Endothelial cell (in vitro differentiated cells): ENCODE results near the gene SLC32A1. TPM values are rescaled to one million over a fixed set of nuclear protein-coding genes. Genes with fewer than 3 reads are reported as not detected.

Experiments
- DNase-seq: peaks from one replicate; pipeline ENCODE4 v3.0.0; 2021; ENCODE audit warnings: low spot score
- H3K27ac Mint-ChIP-seq: one replicate; pipeline ENCODE4 v1.8.0; 2021; ENCODE audit warnings: mixed read lengths, inconsistent platforms; ENCODE audit not compliant: unreplicated experiment
- H3K27me3 Mint-ChIP-seq: one replicate; pipeline ENCODE4 v1.8.0; 2021; ENCODE audit warnings: mild to moderate bottlenecking, moderate library complexity, mixed read lengths, inconsistent platforms; ENCODE audit not compliant: unreplicated experiment
- H3K36me3 Mint-ChIP-seq: one replicate; pipeline ENCODE4 v1.8.0; 2021; ENCODE audit warnings: mild to moderate bottlenecking, low read depth, mixed read lengths, inconsistent platforms; ENCODE audit not compliant: unreplicated experiment
- H3K4me1 Mint-ChIP-seq: one replicate; pipeline ENCODE4 v1.8.0; 2021; ENCODE audit warnings: mild to moderate bottlenecking, mixed read lengths, inconsistent platforms; ENCODE audit not compliant: unreplicated experiment
- H3K4me3 Mint-ChIP-seq: one replicate; pipeline ENCODE4 v1.8.0; 2021; ENCODE audit warnings: mild to moderate bottlenecking, mixed read lengths, inconsistent platforms; ENCODE audit not compliant: unreplicated experiment
- H3K9me3 Mint-ChIP-seq: one replicate; pipeline ENCODE4 v1.8.0; 2021; ENCODE audit warnings: mixed read lengths, inconsistent platforms; ENCODE audit not compliant: unreplicated experiment
- total RNA-seq: library from RNA; stranded (reverse); fragmentation: NEBNext Ultra II Directional; extraction: Animal tissue kit (Norgen Biotek cat#: 25700); gene quantifications from one replicate; pipeline ENCODE4 v1.2.1, GENCODE V29; 2021; ENCODE audit not compliant: unreplicated experiment
- TF ChIP-seq, protein P1 (sequence below): fragments of 200-600 bp; sonication (generic); IDR thresholded peaks from one replicate; pipeline ENCODE4 v1.5.0; 2021; ENCODE audit warnings: antibody characterized with exemption; ENCODE audit not compliant: unreplicated experiment

Gene SLC32A1
- total RNA-seq, 1 donor from 2014 or later = 3.4 TPM

- Mint-ChIP-seq H3K4me3 (peak overlapping the region; percentile 37), H3K9me3 (no peaks in the 10 kb centered on the region), H3K27ac (peak overlapping the region; percentile 75), H3K27me3 (peaks cover 58% of the 10 kb centered on the region), H3K36me3 (peaks cover 13% of the 10 kb centered on the region), H3K4me1 (peaks cover 76% of the 10 kb centered on the region)
- TF ChIP-seq, protein P1, sequence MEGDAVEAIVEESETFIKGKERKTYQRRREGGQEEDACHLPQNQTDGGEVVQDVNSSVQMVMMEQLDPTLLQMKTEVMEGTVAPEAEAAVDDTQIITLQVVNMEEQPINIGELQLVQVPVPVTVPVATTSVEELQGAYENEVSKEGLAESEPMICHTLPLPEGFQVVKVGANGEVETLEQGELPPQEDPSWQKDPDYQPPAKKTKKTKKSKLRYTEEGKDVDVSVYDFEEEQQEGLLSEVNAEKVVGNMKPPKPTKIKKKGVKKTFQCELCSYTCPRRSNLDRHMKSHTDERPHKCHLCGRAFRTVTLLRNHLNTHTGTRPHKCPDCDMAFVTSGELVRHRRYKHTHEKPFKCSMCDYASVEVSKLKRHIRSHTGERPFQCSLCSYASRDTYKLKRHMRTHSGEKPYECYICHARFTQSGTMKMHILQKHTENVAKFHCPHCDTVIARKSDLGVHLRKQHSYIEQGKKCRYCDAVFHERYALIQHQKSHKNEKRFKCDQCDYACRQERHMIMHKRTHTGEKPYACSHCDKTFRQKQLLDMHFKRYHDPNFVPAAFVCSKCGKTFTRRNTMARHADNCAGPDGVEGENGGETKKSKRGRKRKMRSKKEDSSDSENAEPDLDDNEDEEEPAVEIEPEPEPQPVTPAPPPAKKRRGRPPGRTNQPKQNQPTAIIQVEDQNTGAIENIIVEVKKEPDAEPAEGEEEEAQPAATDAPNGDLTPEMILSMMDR = no peak
- peak; percentile 52 for DNase-seq
Observed at GRCh38 chr20:38725148-38725901, 1.0 kb downstream of the SLC32A1 start.

- Mint-ChIP-seq H3K36me3 (peaks cover 10% of the 10 kb centered on the region), H3K9me3 (no peaks in the 10 kb centered on the region), H3K27me3 (peaks cover 56% of the 10 kb centered on the region), H3K4me3 (peak overlapping the region; percentile 85), H3K4me1 (peaks cover 75% of the 10 kb centered on the region), H3K27ac (peak overlapping the region; percentile 12)
- DNase-seq = peak; percentile 92
- TF ChIP-seq, protein P1 = peak; percentile 51
Observed at GRCh38 chr20:38725931-38726803, 1.9 kb downstream of the SLC32A1 start.

GRCh38 chr20:38726804-38727606 is 2.7 kb downstream of the SLC32A1 start:
- Mint-ChIP-seq H3K4me3 (peak overlapping the region; percentile 85), H3K27ac (peak overlapping the region; percentile 12)
- DNase-seq = peak; percentile 94

DNA sequence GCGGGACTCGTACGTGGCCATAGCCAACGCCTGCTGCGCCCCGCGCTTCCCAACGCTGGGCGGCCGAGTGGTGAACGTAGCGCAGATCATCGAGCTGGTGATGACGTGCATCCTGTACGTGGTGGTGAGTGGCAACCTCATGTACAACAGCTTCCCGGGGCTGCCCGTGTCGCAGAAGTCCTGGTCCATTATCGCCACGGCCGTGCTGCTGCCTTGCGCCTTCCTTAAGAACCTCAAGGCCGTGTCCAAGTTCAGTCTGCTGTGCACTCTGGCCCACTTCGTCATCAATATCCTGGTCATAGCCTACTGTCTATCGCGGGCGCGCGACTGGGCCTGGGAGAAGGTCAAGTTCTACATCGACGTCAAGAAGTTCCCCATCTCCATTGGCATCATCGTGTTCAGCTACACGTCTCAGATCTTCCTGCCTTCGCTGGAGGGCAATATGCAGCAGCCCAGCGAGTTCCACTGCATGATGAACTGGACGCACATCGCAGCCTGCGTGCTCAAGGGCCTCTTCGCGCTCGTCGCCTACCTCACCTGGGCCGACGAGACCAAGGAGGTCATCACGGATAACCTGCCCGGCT is 3.4 kb downstream of the SLC32A1 start:
- peaks cover 10% of the 10 kb centered on the region for H3K36me3 Mint-ChIP-seq
- peaks cover 64% of the 10 kb centered on the region for H3K4me1 Mint-ChIP-seq
- H3K9me3 Mint-ChIP-seq = no peaks in the 10 kb centered on the region
- H3K4me3 Mint-ChIP-seq = peak overlapping the region; percentile 85
- TF ChIP-seq, protein P1 = no peak
- H3K27me3 Mint-ChIP-seq = peaks cover 55% of the 10 kb centered on the region
- no peak for DNase-seq
- no peak overlapping the region for H3K27ac Mint-ChIP-seq

More at GRCh38 chr20:38726804-38727606, 2.7 kb downstream of the SLC32A1 start:
- peaks cover 10% of the 10 kb centered on the region for H3K36me3 Mint-ChIP-seq
- H3K9me3 Mint-ChIP-seq = no peaks in the 10 kb centered on the region
- TF ChIP-seq, protein P1 = peak; percentile 52
- peaks cover 59% of the 10 kb centered on the region for H3K27me3 Mint-ChIP-seq
- H3K4me1 Mint-ChIP-seq = peaks cover 71% of the 10 kb centered on the region
